IMR-90 (cell line): ENCODE measurements around the gene DNAH9. TPM values are rescaled to one million over a fixed set of nuclear protein-coding genes. Genes with fewer than 3 reads are reported as not detected.

Experiments used
- ATAC-seq: fragments of 200-7000 bp; cut with Tn5 transposase; 2 replicates; pipeline ENCODE4 v1.9.1; 2020; ENCODE audit warnings: low read depth, mild to moderate bottlenecking, moderate library complexity
- BruUV-seq: library from RNA; stranded (reverse); fragments of 400-500 nt; replicated peaks from 2 replicates; lab custom pipeline; 2021; lab: Mats Ljungman, UMichigan
- CTCF ChIA-PET: fragments of 300-600 bp; formaldehyde crosslinking; extraction: SDS; loops from one replicate; lab custom pipeline; 2021; ENCODE audit warnings: antibody characterized with exemption; lab: Yijun Ruan, JAX
- POLR2A ChIA-PET: fragments of 300-600 bp; sonication (Branson Sonifier 250); formaldehyde crosslinking; loops from one replicate; lab custom pipeline; 2022; ENCODE audit warnings: antibody characterized with exemption; ENCODE audit not compliant: unreplicated experiment; lab: Charles Lee
- DNase-seq: peaks from one replicate; pipeline ENCODE4 v3.0.0; 2013
- H2AFZ ChIP-seq: replicated peaks from 2 replicates; pipeline ENCODE3; 2013; ENCODE audit warnings: low read length, mild to moderate bottlenecking; ENCODE audit not compliant: poor library complexity
- H2AK5ac ChIP-seq: 2 replicates; pipeline ENCODE4 v1.6.1; 2013; ENCODE audit warnings: low read depth, low read length, inconsistent platforms
- H2AK9ac ChIP-seq: replicated peaks from 2 replicates; pipeline ENCODE3; 2013; ENCODE audit warnings: mild to moderate bottlenecking, low read depth, low read length, moderate library complexity; ENCODE audit not compliant: poor library complexity
- H2BK120ac ChIP-seq: 2 replicates; pipeline ENCODE4 v1.6.1; 2013; ENCODE audit warnings: low read depth, low read length, inconsistent platforms
- H2BK15ac ChIP-seq: 3 replicates; pipeline ENCODE4 v1.6.1; 2013; ENCODE audit warnings: low read depth, low read length, inconsistent platforms
- H2BK20ac ChIP-seq: 2 replicates; pipeline ENCODE4 v1.6.1; 2013; ENCODE audit warnings: low read depth, mild to moderate bottlenecking, inconsistent platforms, low read length, moderate library complexity
- H2BK5ac ChIP-seq: 2 replicates; pipeline ENCODE4 v1.6.1; 2013; ENCODE audit warnings: mild to moderate bottlenecking, low read depth, low read length, inconsistent platforms; ENCODE audit not compliant: poor library complexity, severe bottlenecking
- H3K14ac ChIP-seq: replicated peaks from 2 replicates; pipeline ENCODE4 v1.6.1; 2013; ENCODE audit warnings: low read depth, low read length, inconsistent platforms
- H3K18ac ChIP-seq: 2 replicates; pipeline ENCODE4 v1.6.1; 2013; ENCODE audit warnings: low read depth, low read length, control low read depth
- H3K23ac ChIP-seq: 2 replicates; pipeline ENCODE4 v1.6.1; 2013; ENCODE audit warnings: low read depth, low read length, inconsistent platforms
- H3K27ac ChIP-seq: 2 replicates; pipeline ENCODE4 v1.5.1; 2013; ENCODE audit warnings: mild to moderate bottlenecking, control low read depth, low read length; ENCODE audit not compliant: insufficient read depth
- H3K27me3 ChIP-seq: 2 replicates; pipeline ENCODE4 v1.6.1; 2013; ENCODE audit warnings: low read length; ENCODE audit not compliant: control insufficient read depth, insufficient read depth
- H3K36me3 ChIP-seq: 2 replicates; pipeline ENCODE4 v1.6.1; 2013; ENCODE audit warnings: low read length, mixed read lengths; ENCODE audit not compliant: control insufficient read depth, insufficient read depth
- H3K4ac ChIP-seq: 2 replicates; pipeline ENCODE4 v1.6.1; 2013; ENCODE audit warnings: low read depth, low read length, inconsistent platforms
- H3K4me1 ChIP-seq: 2 replicates; pipeline ENCODE4 v1.6.1; 2013; ENCODE audit warnings: low read length, mixed read lengths; ENCODE audit not compliant: control insufficient read depth, insufficient read depth
- H3K4me2 ChIP-seq: 2 replicates; pipeline ENCODE4 v1.6.1; 2013; ENCODE audit warnings: low read depth, mild to moderate bottlenecking, control low read depth, low read length, moderate library complexity
- H3K4me3 ChIP-seq: 2 replicates; pipeline ENCODE4 v1.5.1; 2013; ENCODE audit warnings: low read depth, mild to moderate bottlenecking, control low read depth, low read length, moderate library complexity; ENCODE audit not compliant: insufficient read depth
- H3K56ac ChIP-seq: 2 replicates; pipeline ENCODE4 v1.6.1; 2013; ENCODE audit warnings: low read length, inconsistent platforms; ENCODE audit not compliant: insufficient read depth; ENCODE audit errors: extremely low read depth
- H3K79me1 ChIP-seq, 2 experiments: 2 replicates each; pipeline ENCODE4 v1.6.1; 2013; ENCODE audit warnings: low read length in 2 of 2, inconsistent platforms in 1 of 2, low read depth in 1 of 2
- H3K9ac ChIP-seq: 2 replicates; pipeline ENCODE4 v1.6.1; 2013; ENCODE audit warnings: low read depth, low read length, control low read depth
- H3K9me1 ChIP-seq: 2 replicates; pipeline ENCODE4 v1.6.1; 2013; ENCODE audit warnings: low read length, inconsistent platforms; ENCODE audit not compliant: insufficient read depth
- H3K9me3 ChIP-seq: 2 replicates; pipeline ENCODE4 v1.6.1; 2013; ENCODE audit warnings: low read length; ENCODE audit not compliant: control insufficient read depth, insufficient read depth
- H4K20me1 ChIP-seq: 2 replicates; pipeline ENCODE4 v1.6.1; 2013; ENCODE audit warnings: low read length, inconsistent platforms; ENCODE audit not compliant: insufficient read depth
- H4K5ac ChIP-seq: 2 replicates; pipeline ENCODE4 v1.6.1; 2013; ENCODE audit warnings: mild to moderate bottlenecking, low read depth, low read length, control low read depth
- H4K8ac ChIP-seq, 2 experiments: 2 replicates each; pipeline ENCODE4 v1.6.1; 2013; ENCODE audit warnings: low read depth in 2 of 2, low read length in 2 of 2, control low read depth in 1 of 2, inconsistent platforms in 1 of 2
- H4K91ac ChIP-seq: 2 replicates; pipeline ENCODE4 v1.6.1; 2013; ENCODE audit warnings: low read depth, low read length, inconsistent platforms; ENCODE audit not compliant: insufficient read depth
- CEBPB ChIP-seq: IDR thresholded peaks from 2 replicates; pipeline ENCODE4 v1.6.1; 2012; ENCODE audit warnings: low read depth, low read length, improper control_type of control experiment
- MAFK ChIP-seq: IDR thresholded peaks from 2 replicates; pipeline ENCODE4 v1.6.1; 2012; ENCODE audit warnings: low read depth, low read length, improper control_type of control experiment
- MAZ ChIP-seq: IDR thresholded peaks from 2 replicates; pipeline ENCODE4 v1.6.1; 2012; ENCODE audit warnings: low read depth, mild to moderate bottlenecking, low read length, improper control_type of control experiment, moderate library complexity, borderline replicate concordance
- dilution Hi-C: fragments of 300-500 bp; cut with HindIII; formaldehyde crosslinking; loops from one replicate; pipeline ENCODE4 v1.14.3; 2018; ENCODE audit warnings: low sequenced_read_pairs; ENCODE audit not compliant: unreplicated experiment
- in situ Hi-C: fragments of 300-500 bp; cut with MboI; formaldehyde crosslinking; loops from 3 replicates; pipeline ENCODE4 v1.14.3; 2019; ENCODE audit warnings: low sequenced_read_pairs, inconsistent platforms, mixed read lengths
- intact Hi-C: fragments of 100-400 bp; cut with micrococcal nuclease; formaldehyde crosslinking; loops from 2 replicates; pipeline ENCODE4 v1.10.0; 2022
- polyA plus RNA-seq, 3 experiments: library from polyadenylated mRNA; depleted of rRNA; stranded (reverse); fragments of >200 nt; gene quantifications; 2 replicates each; pipeline ENCODE4 v1.2.3, GENCODE V29; 2012; ENCODE audit warnings: low replicate concordance in 1 of 3
- total RNA-seq: library from RNA; depleted of rRNA; stranded (reverse); fragments of >200 nt; gene quantifications from 2 replicates; pipeline ENCODE4 v1.2.3, GENCODE V29; 2012

The DNAH9 gene
- total and polyA plus RNA-seq, 2 of the 4 experiments (the other 2 are of a cell fraction), result not detected

DNA sequence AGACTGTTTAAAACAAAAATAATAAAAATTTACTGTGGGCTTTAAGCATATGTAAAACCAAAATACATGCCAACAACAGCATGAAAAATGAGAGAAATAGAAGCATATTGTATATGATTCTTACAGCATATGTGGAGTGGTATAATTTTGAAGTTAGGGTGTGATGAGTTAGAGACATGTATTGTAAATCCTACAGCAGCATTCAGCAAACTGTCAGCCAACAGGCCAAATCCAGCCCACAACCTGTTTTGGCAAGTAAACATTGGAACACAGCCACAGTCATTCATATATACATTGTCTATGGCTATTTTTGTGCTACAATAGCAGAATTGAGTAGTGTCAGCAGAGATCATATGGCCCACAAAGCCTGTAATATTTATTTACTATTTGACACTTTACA is 356.7 kb downstream of the DNAH9 start:
- no peak for TF ChIP-seq MAFK
- no peak for TF ChIP-seq CEBPB
- TF ChIP-seq MAZ, result no peak
- no peaks in the 10 kb centered on the region for H4K20me1 ChIP-seq
- no peak overlapping the region for H3K4me3 ChIP-seq
- H3K27ac ChIP-seq, result no peak overlapping the region
- H3K9me3 ChIP-seq, result peaks cover 5% of the 10 kb centered on the region
- H4K5ac ChIP-seq, result no peak overlapping the region
- no peak overlapping the region for H4K8ac ChIP-seq
- H2BK5ac ChIP-seq, result no peak overlapping the region
- no peaks in the 10 kb centered on the region for H3K36me3 ChIP-seq
- in situ Hi-C loops (no loop called here), intact Hi-C loops (no loop called here), dilution Hi-C loops (no loop called here)
- H2AK5ac ChIP-seq, result no peak overlapping the region
- no peak overlapping the region for H3K14ac ChIP-seq
- no peak overlapping the region for H4K91ac ChIP-seq
- H3K4me2 ChIP-seq, result no peak overlapping the region
- H2BK120ac ChIP-seq, result no peak overlapping the region
- no peak overlapping the region for H2AFZ ChIP-seq
- H2BK15ac ChIP-seq, result no peak overlapping the region
- H3K4me1 ChIP-seq, result no peaks in the 10 kb centered on the region
- DNase-seq (no peak), ATAC-seq (no peak)
- H3K27me3 ChIP-seq, result no peaks in the 10 kb centered on the region
- POLR2A ChIA-PET, result no interaction called here
- H3K79me1 ChIP-seq, result no peaks in the 10 kb centered on the region
- H3K9ac ChIP-seq, result no peak overlapping the region
- H3K4ac ChIP-seq, result no peak overlapping the region
- no peak overlapping the region for H2BK20ac ChIP-seq
- CTCF ChIA-PET, result interaction anchor here (0.6 kb wide), 1 partner anchor 898 kb away, joined by 4 read pairs; no protein-coding TSS in a partner anchor
- no peak overlapping the region for H3K23ac ChIP-seq
- H3K18ac ChIP-seq, result no peak overlapping the region
- no peak overlapping the region for H3K56ac ChIP-seq
- H2AK9ac ChIP-seq, result no peak overlapping the region
- H3K9me1 ChIP-seq, result no peaks in the 10 kb centered on the region
- BruUV-seq, result no TSS peak
